Measurements from ENCODE around the gene PRPSAP1.
"Not testable (repeated sequence)": the region's sequence is repeated elsewhere in the genome, so short reads cannot be mapped to it uniquely, and the experiment has no call there.

The PRPSAP1 gene

GRCh38 chr17:76359776-76360175, 6.1 kb upstream of the PRPSAP1 start:
- DNase-seq (ENCODE audit: low read depth in 2 of 2): not testable (repeated sequence)

- no peak for DNase-seq (ENCODE audit: low read depth in 2 of 2)
These were observed 5.7 kb upstream of the PRPSAP1 start for GRCh38 chr17:76359375-76359774.

- no peak for DNase-seq (ENCODE audit: low read depth in 2 of 2)
These were observed 4.0 kb upstream of the PRPSAP1 start for GRCh38 chr17:76357597-76358158.

DNA sequence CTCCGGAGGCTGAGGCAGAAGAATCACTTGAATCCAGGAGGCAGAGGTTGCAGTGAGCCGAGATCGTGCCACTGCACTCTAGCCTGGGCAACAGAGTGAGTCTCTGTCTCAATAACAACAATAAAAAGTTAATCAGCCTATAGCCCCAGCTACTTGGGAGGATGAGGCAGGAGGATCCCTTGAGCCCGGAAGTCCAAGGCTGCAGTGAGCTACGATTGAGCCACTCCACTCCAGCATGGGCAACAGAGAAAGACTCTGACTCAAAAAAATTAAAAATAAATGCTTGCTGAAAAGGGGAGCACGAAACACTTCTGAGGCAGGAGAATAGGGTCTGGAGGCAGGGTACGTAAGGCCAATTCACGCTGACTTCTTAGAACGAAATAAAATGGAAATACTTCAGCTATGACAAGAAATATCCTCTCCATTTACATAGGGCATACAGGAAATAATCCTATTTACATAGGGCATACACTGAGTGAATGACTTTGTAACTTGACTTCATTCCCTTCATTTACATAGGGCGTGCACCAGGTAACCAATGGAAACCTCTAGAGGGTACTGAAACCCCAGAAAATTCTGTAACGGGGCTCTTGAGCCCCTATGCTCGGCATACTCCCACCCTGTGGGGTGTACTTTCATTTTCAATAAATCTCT, 3.2 kb upstream of the PRPSAP1 start:
- DNase-seq (ENCODE audit: low read depth in 2 of 2): no peak

DNA sequence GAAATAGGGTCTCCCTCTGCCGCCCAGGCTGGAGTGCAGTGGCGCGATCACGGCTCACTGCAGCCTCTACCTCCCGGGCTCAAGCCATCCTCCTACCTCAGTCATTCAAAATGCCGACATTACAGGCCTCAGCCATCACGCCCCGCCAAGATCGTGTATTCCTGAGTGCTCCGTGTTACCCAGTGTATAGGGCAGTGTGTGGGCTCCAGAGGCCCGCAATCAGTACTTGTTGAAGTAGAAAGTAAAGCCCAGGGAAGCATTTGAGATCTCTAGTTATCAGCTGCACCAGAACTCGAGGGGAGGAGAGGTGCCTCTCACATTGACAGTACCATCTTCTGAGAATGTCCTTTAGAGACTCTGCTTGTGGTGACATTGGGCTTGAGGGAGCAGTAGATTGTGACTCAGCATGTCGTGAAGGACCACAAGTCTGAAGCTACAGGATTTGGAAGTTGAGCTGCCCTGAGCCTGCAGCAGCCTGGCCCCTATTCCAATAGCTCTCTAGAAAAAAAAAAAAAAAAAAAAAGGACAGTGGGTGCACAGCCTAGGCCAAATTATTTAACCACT, 1.1 kb upstream of the PRPSAP1 start:
- DNase-seq (ENCODE audit: low read depth in 2 of 2): no peak

DNA sequence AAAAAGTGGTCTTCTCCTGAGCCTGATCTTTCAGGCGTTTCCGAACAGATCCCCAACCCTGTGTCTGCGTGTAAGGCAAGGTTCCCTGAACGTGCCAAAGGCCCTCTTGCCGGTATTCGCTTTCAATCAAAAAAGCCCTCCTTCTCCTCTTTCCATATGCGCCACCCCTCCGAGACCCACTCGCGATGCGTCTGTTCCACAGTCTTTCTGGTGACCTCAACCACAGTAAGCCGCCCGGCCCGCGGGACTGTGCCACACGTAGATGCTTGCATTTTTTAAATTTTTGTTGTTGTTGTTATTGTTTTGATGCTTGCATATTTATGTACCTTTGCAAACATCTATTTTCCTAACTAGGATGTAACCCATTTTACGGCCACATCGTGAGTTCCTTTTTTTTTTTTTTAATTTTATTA, 607 bp upstream of the PRPSAP1 start:
- no peak for DNase-seq (ENCODE audit: low read depth in 2 of 2)

- no peak for DNase-seq (ENCODE audit: low read depth in 2 of 2)
These were observed 615 bp downstream of the PRPSAP1 start for GRCh38 chr17:76353004-76353598.

DNA sequence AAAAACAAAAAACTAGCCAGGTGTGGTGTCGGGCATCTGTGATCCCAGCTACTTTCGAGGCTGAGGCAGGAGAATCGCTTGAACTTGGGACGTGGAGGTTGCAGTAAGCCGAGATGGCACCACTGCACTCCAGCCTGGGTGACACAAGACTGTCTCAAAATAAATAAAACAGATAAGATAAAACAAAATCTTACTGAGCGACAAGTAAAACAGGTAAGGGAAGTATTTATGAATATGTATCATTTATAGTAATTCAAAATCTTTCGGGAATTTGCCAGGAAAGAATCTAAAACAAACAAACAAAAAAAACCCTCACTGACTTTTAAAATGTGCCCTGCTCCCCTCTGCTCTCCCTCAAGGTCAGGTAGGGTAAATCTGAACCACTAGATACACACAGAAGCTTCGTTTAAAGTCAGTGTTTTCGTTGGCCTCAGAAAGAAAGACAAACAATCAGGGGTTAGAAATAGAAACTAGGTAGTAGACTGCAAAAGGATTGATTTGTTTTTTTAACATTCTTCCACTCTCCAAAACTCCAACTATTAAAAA, 2.1 kb downstream of the PRPSAP1 start:
- no peak for DNase-seq (ENCODE audit: low read depth in 2 of 2)

DNA sequence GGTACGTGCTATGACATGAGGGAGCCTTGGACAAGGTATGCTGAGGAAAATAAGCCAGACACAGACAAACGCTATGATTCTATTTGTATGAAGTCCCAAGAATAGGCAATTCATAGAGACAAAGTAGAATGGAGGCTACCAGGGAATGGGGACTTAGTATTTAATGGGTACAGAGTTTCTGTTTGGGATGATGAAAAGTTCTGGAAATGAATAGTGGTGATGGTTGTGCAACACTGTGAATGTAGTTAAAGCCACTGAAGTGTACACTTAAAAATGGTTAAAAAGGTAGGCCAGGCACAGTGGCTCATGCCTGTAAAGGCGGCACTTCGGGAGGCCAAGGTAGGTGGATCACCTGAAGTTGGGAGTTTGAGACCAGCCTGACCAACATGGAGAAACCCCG, 3.3 kb downstream of the PRPSAP1 start:
- no peak for DNase-seq (ENCODE audit: low read depth in 2 of 2)

- not testable (repeated sequence) for DNase-seq (ENCODE audit: low read depth in 2 of 2)
These were observed 6.8 kb downstream of the PRPSAP1 start for GRCh38 chr17:76346936-76347335.

- DNase-seq (ENCODE audit: low read depth in 2 of 2): no peak
These were observed 8.2 kb downstream of the PRPSAP1 start for GRCh38 chr17:76345377-76345974.

DNA sequence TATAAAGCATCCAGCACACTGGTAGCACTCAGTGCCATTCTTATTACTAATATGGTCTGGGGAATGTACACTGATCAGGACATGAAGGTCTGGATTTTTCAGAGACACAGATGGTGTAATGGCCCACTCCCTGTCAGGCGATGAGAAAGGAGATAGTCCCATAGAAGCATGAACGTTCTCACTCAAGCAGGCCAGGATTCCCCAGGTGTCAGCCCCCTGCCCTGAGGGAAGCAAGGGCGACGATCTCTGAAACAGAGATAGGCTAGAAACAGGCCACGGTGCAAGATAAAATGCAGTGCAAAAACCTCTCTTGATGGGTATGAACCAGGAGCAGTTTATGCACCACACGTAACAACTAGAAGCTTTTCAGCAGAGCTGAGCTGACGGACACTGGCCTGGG, 10.6 kb downstream of the PRPSAP1 start:
- DNase-seq (ENCODE audit: low read depth in 2 of 2): no peak

DNA sequence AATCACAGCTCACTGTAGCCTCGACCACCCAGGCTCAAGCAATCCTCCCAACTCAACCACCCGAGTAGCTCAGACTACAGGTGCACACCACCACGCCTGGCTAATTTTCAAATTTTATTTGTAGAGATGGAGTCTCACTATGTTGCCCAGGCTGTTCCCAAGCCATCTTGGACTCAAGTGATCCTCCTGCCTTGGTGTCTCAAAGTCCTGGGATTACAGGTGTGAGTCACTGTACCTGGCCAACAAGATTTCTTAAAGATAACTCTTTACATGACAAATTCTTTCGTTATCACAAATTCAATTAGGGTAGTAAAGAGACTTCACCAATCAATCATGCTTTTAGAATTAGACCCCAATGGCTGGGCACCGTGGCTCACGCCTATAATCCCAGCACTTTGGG, 12.4 kb downstream of the PRPSAP1 start:
- no peak for DNase-seq (ENCODE audit: low read depth in 2 of 2)

- DNase-seq (ENCODE audit: low read depth in 2 of 2): no peak
These were observed 16.3 kb downstream of the PRPSAP1 start for GRCh38 chr17:76337413-76337777.

DNA sequence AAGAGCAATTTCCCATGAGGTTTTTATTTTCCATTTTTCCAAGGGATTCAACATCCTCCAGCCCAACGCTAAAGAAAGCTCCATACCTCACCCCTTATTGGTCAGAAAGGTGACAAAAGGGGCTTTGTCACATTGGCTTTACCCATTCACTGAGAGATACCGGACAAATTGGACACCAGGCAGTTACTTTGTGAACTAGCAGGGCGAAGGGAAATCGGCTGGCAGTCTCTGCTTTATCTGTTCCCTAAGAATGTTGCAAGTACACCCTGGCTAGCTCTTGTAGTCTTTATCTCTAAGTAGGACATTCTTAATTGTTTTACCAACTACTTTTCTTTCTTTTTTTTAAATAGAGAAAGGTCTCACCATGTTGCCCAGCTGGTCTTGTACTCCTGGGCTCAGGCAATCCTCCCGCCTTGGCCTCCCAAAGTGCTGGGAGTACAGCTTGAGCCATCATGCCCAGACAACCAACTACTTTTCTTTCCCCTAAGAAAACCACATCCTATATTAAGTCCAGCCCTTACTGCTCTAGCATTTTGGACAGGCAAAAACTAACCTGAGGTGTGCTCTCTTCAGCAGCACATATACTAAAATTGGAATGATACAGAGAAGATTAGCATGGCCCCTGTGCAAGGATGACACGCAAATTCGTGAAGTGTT, 16.8 kb downstream of the PRPSAP1 start:
- DNase-seq (ENCODE audit: low read depth in 2 of 2): no peak

DNA sequence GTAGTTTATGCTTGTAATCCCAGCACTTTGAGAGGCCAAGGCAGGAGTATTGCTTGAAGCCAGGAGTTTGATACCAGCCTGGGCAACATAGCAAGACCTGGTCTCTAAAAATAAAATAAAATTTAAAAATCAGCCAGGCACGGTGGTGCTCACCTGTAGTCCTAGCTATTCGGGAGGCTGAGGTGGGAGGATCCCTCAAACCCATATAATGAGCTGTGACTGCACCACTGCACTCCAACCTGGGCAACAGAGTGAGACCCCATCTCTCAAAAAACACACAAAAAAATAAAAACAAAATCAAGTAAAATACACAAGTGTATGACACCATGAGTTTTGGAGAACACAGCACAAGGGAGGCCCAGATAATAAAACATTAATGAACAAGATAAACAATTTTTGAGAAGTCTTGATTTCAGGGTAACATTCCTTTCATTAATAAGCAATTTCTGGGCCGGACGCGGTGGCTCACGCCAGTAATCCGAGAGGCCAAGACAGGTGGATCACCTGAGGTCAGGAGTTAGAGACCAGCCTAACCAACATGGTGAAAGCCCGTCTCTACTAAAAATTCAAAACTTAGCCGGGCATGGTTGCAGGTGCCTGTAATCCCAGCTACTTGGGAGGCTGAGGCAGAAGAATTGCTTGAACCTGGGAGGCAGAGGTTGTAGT, 17.9 kb downstream of the PRPSAP1 start:
- DNase-seq (ENCODE audit: low read depth in 2 of 2): no peak

DNA sequence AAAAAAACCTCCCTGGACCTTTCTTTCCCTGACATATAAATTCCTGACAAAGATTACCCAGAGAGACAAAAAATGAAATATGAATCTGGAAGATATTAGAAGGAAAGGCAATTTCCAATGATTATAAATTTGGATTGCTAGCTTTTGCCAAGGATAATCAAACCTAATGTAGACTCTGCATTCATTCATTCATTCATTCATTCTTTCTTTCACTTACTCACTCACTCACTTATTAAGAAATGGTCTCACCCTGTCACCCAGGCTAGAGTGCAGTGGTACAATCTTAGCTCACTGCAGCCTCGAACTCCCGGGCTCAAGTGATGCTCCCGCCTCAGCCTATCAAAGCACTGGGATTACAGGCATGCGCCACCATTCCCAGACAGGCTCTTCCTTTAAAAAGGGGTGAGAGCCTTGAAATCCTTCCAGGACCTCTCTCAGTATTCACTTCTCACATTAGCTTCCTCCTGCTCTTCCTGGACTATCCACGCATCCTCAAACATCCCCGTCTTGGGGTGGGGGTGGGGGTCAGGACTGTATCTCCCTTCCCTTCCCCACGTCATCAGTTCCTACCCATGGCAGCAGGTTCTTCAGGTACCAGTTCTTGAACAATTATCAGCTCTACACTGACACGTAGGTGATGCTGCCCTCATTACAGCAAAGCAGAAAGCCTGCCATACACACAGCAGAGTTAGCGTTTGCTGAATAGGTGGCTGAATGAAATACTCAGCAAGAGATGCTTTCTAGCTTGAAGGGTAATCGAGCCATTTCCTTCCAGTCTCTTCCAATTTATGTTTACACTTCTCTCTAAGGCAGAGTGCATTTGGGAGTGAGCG, 19.8 kb downstream of the PRPSAP1 start:
- DNase-seq (ENCODE audit: low read depth in 2 of 2): no peak

GRCh38 chr17:76331083-76331482, 22.6 kb downstream of the PRPSAP1 start:
- no peak for DNase-seq (ENCODE audit: low read depth in 2 of 2)

GRCh38 chr17:76329664-76330063, 24.1 kb downstream of the PRPSAP1 start:
- DNase-seq (ENCODE audit: low read depth in 2 of 2): no peak

- no peak for DNase-seq (ENCODE audit: low read depth in 2 of 2)
These were observed 26.0 kb downstream of the PRPSAP1 start for GRCh38 chr17:76327696-76328095.

DNA sequence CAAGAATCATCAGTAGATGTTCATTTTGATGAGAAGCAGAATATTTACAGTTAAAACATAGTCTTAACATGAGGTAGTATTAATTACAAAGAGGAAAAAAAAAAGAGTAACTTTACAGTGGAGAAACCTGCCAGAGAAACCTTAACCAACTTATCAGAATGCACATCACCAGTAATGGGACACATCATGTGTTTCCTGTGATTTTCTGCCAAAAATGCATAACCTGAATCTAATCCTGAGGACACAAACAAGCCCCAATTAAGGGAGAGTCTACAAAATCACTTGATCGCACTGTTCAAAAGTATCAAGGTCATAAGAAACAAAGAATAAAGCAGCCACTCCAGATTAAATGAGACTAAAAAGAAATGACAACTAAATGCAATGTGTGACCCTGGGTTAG, 27.4 kb downstream of the PRPSAP1 start:
- DNase-seq (ENCODE audit: low read depth in 2 of 2): no peak

All from stimulated activated CD4-positive, alpha-beta T cell treated with anti-CD3 and anti-CD28 coated beads, Interleukin-15, amount 100 ng/mL, for 48 hours (primary cell).